HG02938 (cell line): ENCODE data around the gene CX3CR1.
"Not testable (repeated sequence)": the region's sequence is repeated elsewhere in the genome, so short reads cannot be mapped to it uniquely, and the experiment has no call there.

Experiments used
- ATAC-seq: cut with Tn5 transposase; IDR thresholded peaks from one replicate; pipeline ENCODE4 v1.9.1; 2021; ENCODE audit warnings: mild to moderate bottlenecking, moderate library complexity; ENCODE audit not compliant: unreplicated experiment

CX3CR1 gene

DNA sequence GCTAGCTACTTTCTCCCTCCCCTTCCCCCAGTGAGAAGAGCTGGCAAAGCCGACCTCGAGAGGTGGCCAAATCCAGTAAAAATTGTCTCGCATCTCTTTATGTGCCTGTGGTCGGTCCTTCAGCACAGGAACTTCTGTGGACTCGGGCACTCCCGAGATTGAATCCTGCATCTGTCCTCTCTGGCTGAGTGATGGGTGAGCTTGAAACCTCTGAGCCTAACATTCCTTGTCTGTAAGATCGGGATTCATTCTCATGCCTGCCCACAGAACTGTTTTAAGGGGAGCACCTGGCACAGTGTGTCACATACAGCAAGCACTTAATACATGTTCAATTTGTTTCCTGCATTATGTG lies 11.3 kb downstream of the CX3CR1 start:
- ATAC-seq: no peak

DNA sequence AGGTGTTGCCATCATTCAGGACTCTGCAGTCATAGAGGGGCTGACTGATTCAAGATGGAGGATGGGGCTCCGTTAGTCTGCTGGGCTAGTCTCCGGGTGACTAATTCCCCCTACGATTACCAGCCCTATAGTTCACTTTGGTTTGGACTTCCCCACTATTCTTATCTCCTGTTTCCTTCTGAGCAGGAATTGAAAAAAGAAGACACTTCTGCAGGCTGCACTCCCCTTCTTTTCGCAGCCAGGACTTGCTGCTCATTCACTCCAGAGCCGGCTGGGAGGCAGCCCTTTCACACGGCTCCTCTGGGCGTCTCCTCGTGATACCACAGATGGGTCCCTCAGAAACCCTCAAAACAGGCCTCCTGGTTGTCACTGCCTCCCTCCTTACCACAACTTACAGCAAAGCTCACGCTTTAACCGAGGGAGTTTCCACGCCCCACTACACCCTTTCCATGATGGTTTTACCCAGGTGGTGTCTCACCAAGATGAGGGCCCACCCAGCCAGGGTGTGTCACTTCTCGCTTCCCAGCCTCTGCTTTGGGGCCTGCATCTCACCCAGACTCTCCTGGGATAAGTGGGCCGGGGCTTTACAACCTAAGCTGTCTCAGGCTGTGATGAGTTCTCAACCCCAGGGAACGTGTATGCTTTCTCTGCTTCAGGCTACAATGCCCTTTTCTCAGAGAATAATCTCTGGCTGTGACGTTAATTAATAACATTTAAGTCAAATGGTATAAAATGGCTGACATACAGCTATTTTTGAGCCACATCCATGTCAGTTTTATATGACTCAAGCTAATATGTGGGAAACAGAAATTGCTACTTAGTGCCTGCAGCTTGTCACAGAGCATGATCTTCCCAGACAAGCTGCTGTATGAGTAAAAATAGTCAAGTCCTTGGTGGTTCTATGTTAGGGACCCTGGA lies 11.9 kb downstream of the CX3CR1 start:
- ATAC-seq: no peak

DNA sequence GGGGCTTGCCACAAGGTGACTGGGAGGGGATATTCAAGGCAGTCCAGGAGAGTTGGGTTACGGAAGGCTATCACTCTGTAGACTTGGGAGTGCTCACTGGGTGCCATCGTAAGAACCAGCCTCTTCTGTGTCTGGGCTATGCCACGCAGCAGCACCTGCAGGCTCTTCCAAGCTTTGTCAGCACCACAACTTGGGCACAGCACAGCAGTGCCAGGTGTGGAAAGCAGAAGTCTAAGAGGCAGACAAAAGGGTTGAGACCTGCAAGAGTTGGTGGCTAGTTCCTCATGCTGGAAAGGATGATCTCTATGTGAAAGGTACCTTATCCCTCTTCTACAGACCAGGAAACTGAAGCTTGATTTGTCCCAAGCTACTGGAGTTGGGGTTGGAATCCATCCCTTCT lies 15.8 kb downstream of the CX3CR1 start:
- no peak for ATAC-seq

DNA sequence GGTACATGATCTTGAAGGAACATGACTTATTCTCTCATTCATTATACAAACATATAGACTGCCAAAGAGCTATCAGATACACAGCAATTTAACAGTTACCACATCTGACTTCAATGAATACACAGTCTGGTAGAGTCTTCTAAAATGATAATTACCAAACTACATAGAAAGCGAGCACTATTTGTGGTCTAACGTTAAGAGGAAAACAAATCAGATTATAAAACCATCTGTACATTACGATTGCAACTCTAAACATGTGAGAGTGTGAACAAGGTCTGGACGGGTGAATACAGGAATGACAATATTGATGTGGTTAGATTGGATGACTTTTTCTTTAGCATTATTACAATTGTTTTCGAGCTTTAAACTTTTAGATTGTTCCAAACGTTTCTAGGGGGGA lies 16.3 kb downstream of the CX3CR1 start:
- no peak for ATAC-seq

DNA sequence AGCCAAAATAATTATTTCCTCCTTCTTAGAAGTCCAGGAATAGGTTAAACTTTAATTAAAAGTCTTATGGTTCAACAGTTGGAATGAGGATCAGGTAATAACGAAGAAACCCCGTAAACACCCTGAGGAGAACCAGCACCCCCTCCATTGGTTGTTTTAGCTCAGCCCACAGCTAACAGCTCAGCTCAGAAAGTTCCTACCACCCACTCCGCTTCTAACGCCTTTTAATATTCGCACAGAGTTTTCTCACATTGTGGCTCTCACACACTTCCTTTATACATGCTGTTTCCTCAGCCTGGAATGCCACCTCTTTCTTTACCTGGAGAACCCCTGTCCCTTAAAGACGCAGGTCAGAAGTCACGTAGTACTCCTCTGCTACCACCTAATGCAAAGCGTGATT lies 17.0 kb downstream of the CX3CR1 start:
- no peak for ATAC-seq

DNA sequence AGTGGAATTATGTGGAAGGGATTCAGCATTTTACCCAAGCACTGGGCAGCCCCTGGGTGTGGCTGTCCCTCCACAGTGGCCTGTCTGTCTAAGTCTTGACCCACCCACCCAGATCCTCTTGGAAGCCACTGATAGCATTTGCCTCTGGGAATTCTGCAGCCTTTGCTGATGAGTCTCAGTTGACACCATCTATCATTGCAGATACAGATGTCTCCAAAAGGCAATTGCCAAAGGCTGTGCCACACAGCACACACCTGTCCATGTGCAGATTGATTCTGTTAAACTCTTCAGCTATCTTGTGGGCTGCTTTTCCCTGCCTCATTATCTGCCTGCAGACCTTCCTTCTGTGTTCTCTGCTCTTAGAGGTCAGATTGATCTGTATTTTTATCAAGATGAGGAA lies 18.1 kb downstream of the CX3CR1 start:
- no peak for ATAC-seq

DNA sequence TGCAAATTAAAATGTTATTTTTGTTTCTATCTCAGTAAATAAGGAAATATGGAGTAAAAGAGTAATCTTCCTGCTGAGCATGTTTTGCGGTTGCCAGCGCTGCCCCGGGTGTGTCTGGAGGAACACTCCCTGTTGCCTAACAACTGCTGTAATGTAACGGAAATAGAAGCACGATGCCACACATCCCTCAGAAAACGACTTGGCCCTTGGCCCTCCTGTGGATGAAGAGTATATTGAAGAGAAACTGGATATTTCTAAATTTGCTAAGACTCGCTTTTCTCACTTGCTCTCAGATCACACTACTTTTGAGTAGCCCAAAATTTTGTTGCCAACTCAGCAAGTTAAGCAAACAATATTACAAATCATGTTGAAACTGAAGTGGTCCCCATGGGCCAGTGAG lies 18.9 kb downstream of the CX3CR1 start:
- ATAC-seq: peak; percentile 86

DNA sequence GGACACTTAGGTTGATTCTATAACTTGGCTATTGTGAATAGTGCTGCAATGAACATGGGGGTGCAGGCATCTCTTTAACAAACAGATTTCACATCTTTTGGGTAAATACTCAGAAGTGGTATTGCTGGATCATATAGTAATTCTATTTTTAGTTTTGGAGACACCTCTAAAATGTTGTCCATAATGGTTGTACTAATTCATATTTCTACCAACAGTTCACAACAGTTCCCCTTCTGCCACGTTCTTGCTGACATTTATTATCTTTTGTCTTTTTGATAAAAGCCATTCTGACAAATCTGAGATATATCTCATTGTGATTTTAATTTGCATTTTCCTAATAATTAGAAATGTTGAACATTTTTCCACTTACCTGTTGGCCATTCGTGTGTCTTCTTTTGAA lies 19.5 kb downstream of the CX3CR1 start:
- ATAC-seq: no peak

DNA sequence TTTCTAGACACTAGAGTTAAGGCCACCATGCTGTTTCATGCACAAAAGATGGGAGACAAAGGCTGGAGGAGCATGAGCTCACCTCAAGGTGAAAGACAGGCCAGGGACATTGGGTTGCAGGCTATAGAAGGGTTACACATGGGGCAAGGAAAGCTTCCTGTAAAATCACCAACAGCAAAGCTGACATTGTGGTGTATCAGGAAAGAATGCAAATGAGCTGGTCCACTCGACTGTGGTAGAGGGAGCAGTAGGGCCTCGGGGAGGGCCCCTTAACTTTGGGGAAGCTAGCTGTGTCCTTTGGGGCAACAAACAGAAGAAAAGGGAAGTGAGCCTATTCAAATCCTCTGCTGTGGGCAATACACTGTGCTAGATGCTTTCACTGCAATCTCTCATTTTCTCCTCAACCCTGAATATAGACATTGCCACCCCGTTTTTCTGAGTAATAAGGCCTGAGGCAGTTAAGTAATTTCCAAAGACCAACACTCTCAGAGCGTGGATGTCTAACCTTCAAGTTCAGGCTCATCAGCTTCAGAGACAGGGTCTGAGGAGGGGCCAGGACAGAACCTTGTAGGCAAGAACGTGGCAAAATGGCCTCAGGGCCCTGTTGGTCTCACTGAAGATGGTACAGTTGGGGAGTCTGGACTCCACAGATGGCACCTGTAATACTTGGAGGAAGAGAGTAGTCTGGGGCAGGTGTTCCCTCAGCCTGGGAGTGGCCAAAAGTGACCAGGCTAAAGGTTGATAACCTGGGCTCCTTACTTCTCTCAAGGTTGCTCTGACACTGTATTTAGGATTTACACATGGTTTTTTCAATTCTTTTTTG lies 24.1 kb downstream of the CX3CR1 start:
- peak; percentile 97 for ATAC-seq

DNA sequence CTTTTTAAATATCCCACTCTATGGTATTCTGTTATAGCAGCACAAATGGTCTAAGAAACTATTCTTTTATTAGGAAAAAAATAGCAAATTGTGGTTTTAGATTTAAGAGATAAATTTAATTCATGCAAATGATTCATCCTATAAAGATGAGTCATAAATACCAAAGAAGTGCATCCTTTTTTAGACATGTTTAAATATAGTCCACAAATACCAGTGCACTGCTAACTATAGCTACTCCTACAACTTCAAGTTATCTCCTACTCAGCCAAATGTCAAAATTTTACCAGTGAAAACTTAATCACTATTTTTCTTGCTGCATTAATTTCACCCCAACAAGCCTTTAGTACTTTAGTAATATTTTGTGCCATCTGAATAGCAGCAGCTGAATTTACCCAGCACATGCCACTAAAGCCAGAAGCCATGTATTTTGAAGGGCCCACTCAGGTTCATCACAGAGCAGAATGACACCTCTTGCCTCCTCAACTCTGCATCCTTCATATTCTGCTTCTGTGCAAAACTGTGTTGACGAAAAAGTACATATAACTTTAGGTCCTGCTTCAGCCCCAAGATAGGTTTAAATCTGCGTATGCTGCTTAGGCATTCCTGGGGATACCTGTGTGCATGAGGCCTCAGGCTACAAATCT lies 24.9 kb downstream of the CX3CR1 start:
- ATAC-seq: no peak

DNA sequence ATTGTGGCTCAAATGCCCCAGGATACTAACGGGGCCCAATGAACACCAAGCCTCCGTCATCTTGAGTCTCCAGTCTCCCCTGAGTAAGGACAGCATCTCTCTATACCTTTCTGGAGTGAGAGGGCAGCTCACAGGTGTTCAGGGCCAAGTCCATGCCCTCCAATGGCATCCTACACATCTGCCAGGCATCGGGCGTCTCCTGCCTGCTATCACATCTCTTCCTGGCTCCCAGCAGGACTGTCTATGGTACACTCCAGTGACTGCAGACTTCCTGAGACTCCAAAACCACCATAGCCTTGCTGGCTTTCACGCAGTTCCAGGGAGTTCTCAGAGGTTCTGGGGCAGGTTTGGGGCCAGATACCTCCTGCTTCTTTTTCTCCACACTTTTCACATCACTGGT lies 28.3 kb downstream of the CX3CR1 start:
- ATAC-seq: no peak

DNA sequence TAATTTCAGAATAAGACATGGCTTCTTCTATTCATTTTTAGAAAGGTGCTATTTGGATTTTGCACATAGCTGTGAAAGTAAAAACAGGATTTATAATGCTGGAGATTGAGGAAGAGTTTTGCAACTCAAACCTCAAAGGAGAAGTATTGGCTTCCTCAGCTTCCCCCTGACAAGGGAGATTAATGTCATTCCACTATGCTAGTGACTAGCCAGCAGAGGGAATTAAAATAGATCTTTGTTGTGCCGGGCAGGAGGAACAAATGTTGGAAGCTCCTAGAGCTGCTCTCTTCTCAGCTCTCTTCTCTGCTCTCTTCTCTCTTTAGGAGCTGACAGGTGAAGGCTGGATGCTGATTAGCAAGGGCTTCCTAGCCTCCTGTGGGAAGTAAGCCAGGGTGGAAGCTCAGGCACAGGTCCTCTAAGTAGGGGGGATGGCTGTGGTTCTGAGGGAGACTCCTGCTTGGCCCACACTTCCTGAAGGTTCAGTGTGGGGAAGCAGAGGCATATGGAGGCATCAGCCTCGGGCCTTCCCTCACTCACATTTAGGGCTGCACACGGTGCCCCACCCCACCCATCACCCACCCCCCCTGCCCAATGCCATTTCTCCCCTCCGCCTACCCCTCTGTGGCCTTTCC lies 29.6 kb downstream of the CX3CR1 start:
- ATAC-seq: no peak

DNA sequence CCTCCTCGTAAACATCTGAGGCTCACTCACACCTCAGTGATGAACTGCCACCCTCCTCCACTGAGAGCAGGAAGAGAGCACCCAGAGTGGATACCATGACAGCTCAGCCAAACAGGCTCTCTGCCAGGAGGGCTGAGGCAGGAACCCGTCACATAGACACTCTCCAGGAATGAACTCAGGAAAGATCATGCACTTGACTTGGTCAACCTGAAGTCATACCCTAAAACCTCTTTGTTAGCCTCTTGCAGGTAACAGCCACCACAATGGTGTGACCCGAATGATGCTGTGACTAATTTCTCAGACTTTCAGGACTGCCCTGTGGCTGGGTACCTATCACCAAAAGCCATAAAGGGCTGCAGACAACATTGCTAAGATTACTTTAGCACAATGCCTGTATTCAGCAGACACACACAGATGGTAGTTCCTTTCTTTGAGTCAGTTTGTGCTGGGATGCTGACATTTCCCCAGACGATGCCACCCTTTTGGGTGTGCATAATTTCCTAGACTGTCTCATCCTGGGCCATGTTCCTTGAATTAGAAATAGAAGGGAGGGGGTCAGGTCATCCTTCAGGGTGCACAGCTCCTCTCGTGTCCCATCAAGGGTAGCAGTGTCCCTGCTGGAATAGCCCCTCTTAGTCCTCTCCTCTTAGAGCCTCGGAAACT lies 30.3 kb downstream of the CX3CR1 start:
- peak; percentile 70 for ATAC-seq

DNA sequence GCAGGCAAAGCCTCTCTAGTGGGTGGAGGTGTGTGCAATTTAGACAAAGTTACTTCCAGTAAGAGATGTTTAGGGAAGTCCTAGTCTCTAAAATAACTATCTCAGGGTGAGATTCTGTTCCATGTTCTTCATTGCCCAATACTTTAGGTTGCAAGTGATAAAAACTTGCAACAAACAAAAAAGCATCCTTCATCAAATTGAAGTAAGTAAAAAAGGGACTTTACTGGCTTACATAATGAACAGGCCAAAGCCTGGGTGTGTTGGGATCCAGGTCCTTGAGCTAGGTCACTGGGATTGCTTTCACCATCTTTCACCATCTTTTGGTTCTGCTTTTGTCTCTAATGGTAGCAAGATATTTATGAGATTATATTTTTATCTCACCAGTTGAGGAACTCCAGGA lies 38.3 kb downstream of the CX3CR1 start:
- ATAC-seq: no peak

DNA sequence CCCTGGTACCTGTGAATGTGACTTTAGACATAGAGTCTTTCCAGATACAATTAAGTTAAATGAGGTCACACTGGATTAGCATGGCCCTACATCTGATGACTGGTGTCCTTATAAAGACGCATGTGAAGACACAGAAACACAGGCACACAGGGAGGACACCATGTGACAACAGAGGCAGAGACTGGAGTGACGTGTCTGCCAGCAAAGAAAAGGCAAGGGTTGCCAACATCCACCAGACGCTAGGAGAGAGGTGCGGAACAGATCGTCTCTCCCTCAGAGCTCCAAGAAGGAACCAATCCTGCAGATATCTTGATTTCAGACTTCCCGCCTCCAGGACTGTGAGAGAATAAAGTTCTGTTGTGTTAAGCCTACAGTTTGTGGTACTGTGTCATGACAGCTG lies 42.8 kb downstream of the CX3CR1 start:
- ATAC-seq: no peak

DNA sequence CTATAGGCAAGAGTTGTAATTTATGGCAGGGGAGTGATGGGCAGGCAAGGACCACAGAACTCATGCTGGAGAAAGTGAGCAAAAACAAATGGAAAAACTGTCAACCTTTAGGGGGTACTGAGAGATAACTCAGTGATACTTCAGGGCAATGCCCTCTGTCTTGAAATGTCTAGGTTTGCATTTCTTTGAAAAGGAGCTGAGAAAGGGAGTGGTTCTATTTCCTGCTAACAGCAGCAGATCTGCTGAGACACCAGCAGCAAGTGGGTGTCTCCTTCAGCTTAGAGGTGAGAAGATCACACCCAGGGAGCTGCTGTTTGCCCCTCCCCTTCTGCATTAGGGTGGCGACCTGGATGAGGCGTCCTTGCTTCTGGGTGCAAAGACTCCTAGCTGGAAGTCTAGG lies 45.2 kb downstream of the CX3CR1 start:
- ATAC-seq: no peak

DNA sequence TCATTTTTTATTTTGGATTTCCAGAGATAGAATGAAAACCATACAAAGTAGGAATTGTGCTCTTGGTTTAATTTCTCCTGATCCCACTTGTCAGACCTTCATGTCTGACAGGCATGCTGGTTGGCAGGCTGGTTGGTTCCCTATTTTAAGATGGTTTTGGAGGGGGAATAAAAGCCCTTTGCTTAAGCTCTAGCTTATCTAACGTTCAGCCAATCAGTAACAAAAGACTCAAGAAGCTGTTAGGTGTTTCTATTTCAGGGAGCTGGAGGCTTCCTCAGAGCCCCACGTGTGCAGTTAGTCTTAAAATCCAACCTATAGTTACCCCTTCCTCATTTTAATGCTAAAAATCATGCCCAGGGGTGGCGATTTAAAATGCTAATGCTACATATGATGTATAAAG lies 47.0 kb downstream of the CX3CR1 start:
- no peak for ATAC-seq

DNA sequence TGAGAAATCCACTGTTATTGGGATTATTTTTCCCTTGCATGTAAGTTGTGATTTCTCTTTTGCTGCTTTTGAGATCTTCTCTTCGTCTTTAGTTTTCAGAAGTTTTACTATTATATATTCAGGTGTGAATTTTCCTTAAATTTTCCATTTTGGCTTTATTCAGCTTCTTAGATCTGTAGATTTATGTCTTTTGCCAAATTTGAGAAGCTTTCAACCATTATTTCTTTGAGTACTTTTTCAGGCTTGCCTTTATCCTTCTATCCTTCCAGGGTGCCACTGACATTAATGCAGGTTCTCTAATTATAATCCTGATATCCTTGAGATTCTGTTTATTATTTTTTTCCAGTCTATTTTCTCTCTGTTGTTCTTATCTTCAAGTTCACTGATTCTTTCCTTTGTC lies 49.4 kb downstream of the CX3CR1 start:
- ATAC-seq: no peak

DNA sequence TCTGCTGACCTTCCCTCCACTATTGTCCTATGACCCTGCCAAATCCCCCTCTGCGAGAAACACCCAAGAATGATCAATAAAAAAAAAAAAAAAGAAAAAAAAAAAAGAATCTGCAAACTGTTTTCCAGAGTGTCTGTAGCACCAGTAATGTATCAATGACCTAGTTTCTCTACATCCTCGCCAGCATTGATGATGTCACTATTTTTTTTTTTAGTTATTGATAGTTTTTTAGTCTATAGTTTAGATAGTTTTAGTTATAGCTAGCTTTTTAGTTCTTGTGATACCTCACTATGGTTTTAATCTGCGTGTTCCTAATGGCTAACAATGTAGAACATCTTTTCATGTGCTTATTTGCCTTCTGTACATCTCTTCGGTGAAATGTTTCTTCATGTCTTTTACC lies 51.3 kb downstream of the CX3CR1 start:
- no peak for ATAC-seq

DNA sequence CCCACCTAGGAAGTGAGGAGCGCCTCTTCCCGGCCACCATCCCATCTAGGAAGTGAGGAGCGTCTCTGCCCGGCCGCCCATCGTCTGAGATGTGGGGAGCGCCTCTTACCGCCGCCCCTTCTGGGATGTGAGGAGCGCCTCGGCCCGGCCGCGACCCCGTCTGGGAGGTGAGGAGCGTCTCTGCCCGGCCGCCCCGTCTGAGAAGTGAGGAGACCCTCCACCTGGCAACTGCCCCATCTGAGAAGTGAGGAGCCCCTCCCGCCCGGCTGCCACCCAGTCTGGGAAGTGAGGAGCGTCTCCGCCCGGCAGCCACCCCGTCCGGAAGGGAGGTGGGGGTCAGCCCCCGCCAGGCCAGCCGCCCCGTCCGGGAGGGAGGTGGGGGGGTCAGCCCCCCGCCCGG lies 52.2 kb downstream of the CX3CR1 start:
- ATAC-seq: not testable (repeated sequence)
